ENCODE data around the gene MC5R.
A peak's percentile ranks its signal among the peaks of the same experiment; 100 is the strongest.

Gene MC5R

GRCh38 chr18:13797157-13797611, 26.8 kb upstream of the MC5R start:
- H3K27ac ChIP-seq: no peak overlapping the region
- H3K4me3 ChIP-seq: no peak overlapping the region
- peaks cover 0 to 17% of the 10 kb centered on the region in 2 donors for H3K27me3 ChIP-seq
- H3K36me3 ChIP-seq: no peaks in the 10 kb centered on the region
- no peak for DNase-seq
- H3K4me1 ChIP-seq: peaks cover 0 to 9% (median 3%) of the 10 kb centered on the region in 4 donors
- intact Hi-C loops (cut with DNase I; ENCODE audit: low total_unique reads): no loop called here
- H3K9me3 ChIP-seq: no peaks in the 10 kb centered on the region
- TF ChIP-seq CTCF (IDR thresholded peaks at IDR 0.05): no peak

- intact Hi-C loops (cut with DNase I; ENCODE audit: low total_unique reads): no loop called here
- Histone ChIP-seq H3K27ac (no peak overlapping the region), H3K9me3 (no peaks in the 10 kb centered on the region), H3K27me3 (peaks cover 0 to 29% of the 10 kb centered on the region in 2 donors), H3K4me1 (peaks cover 0 to 9% (median 3%) of the 10 kb centered on the region in 4 donors), H3K36me3 (no peaks in the 10 kb centered on the region), H3K4me3 (no peak overlapping the region)
- DNase-seq: no peak
- no peak for TF ChIP-seq CTCF (IDR thresholded peaks at IDR 0.05)
Measured at GRCh38 chr18:13799396-13799795, 24.6 kb upstream of the MC5R start.

GRCh38 chr18:13800505-13801259, 23.3 kb upstream of the MC5R start:
- intact Hi-C loops (cut with DNase I; ENCODE audit: low total_unique reads): no loop called here

GRCh38 chr18:13801260-13801601, 22.7 kb upstream of the MC5R start:
- no peak for TF ChIP-seq CTCF (IDR thresholded peaks at IDR 0.05)
- H3K9me3 ChIP-seq: no peaks in the 10 kb centered on the region
- peaks cover 0 to 34% of the 10 kb centered on the region in 2 donors for H3K27me3 ChIP-seq
- DNase-seq: no peak
- H3K27ac ChIP-seq: no peak overlapping the region
- peaks cover 0 to 9% (median 3%) of the 10 kb centered on the region in 4 donors for H3K4me1 ChIP-seq
- intact Hi-C loops (cut with DNase I; ENCODE audit: low total_unique reads): no loop called here
- H3K36me3 ChIP-seq: no peaks in the 10 kb centered on the region
- H3K4me3 ChIP-seq: peak overlapping the region; percentile 27 to 37

More at GRCh38 chr18:13800505-13801259, 23.3 kb upstream of the MC5R start:
- peak in 1 of 2 experiments; percentile 45 for TF ChIP-seq CTCF (IDR thresholded peaks at IDR 0.05)
- Histone ChIP-seq H3K36me3 (no peaks in the 10 kb centered on the region), H3K27me3 (peaks cover 0 to 34% of the 10 kb centered on the region in 2 donors), H3K27ac (no peak overlapping the region), H3K9me3 (no peaks in the 10 kb centered on the region), H3K4me3 (peak overlapping the region; percentile 27 to 37), H3K4me1 (peaks cover 0 to 9% (median 3%) of the 10 kb centered on the region in 4 donors)
- DNase-seq: peak; percentile 49 to 73

- DNase-seq: no peak
- H3K4me1 ChIP-seq: peaks cover 0 to 9% (median 3%) of the 10 kb centered on the region in 4 donors
- no peak overlapping the region for H3K27ac ChIP-seq
- H3K4me3 ChIP-seq: no peak overlapping the region
- no peaks in the 10 kb centered on the region for H3K36me3 ChIP-seq
- intact Hi-C loops (cut with DNase I; ENCODE audit: low total_unique reads): no loop called here
- TF ChIP-seq CTCF (IDR thresholded peaks at IDR 0.05): no peak
- H3K27me3 ChIP-seq: peaks cover 0 to 21% of the 10 kb centered on the region in 2 donors
- no peaks in the 10 kb centered on the region for H3K9me3 ChIP-seq
Measured at GRCh38 chr18:13804305-13804704, 19.6 kb upstream of the MC5R start.
